HUES6 (cell line): ENCODE data around the gene TOR1B.
A peak's percentile ranks its signal among the peaks of the same experiment; 100 is the strongest.

Experiments
- H3K27ac ChIP-seq: 2 replicates; pipeline ENCODE4 v1.7.0; 2013; ENCODE audit warnings: low read depth, mild to moderate bottlenecking, low read length, inconsistent platforms
- H3K27me3 ChIP-seq: 2 replicates; pipeline ENCODE4 v1.6.1; 2013; ENCODE audit warnings: low read length; ENCODE audit not compliant: control insufficient read depth, insufficient read depth
- H3K36me3 ChIP-seq: 2 replicates; pipeline ENCODE4 v1.6.1; 2013; ENCODE audit warnings: low read length; ENCODE audit not compliant: control insufficient read depth, insufficient read depth
- H3K4me1 ChIP-seq: 2 replicates; pipeline ENCODE4 v1.6.1; 2013; ENCODE audit warnings: low read length; ENCODE audit not compliant: control insufficient read depth, insufficient read depth
- H3K4me3 ChIP-seq: 2 replicates; pipeline ENCODE4 v1.5.1; 2013; ENCODE audit warnings: low read depth, low read length
- H3K9ac ChIP-seq: one replicate; pipeline ENCODE4 v1.6.1; 2013; ENCODE audit warnings: mild to moderate bottlenecking, low read length
- H3K9me3 ChIP-seq: 2 replicates; pipeline ENCODE4 v1.6.1; 2013; ENCODE audit warnings: low read depth, low read length; ENCODE audit not compliant: control insufficient read depth, insufficient read depth

The TOR1B gene

GRCh38 chr9:129814432-129815223 is 11.6 kb downstream of the TOR1B start:
- no peak overlapping the region for H3K27ac ChIP-seq
- H3K4me3 ChIP-seq, result no peak overlapping the region
- H3K36me3 ChIP-seq, result peaks cover 84% of the 10 kb centered on the region
- H3K27me3 ChIP-seq, result no peaks in the 10 kb centered on the region
- H3K9ac ChIP-seq, result no peak overlapping the region
- no peaks in the 10 kb centered on the region for H3K4me1 ChIP-seq
- no peaks in the 10 kb centered on the region for H3K9me3 ChIP-seq

GRCh38 chr9:129815278-129815677 is 12.3 kb downstream of the TOR1B start:
- H3K27me3 ChIP-seq, result no peaks in the 10 kb centered on the region
- H3K9me3 ChIP-seq, result no peaks in the 10 kb centered on the region
- no peak overlapping the region for H3K27ac ChIP-seq
- no peaks in the 10 kb centered on the region for H3K4me1 ChIP-seq
- peaks cover 81% of the 10 kb centered on the region for H3K36me3 ChIP-seq
- no peak overlapping the region for H3K4me3 ChIP-seq
- no peak overlapping the region for H3K9ac ChIP-seq

GRCh38 chr9:129816501-129817435 is 13.8 kb downstream of the TOR1B start:
- H3K27ac ChIP-seq, result no peak overlapping the region
- no peaks in the 10 kb centered on the region for H3K27me3 ChIP-seq
- H3K4me3 ChIP-seq, result no peak overlapping the region
- H3K9ac ChIP-seq, result no peak overlapping the region
- no peaks in the 10 kb centered on the region for H3K9me3 ChIP-seq
- peaks cover 84% of the 10 kb centered on the region for H3K36me3 ChIP-seq
- H3K4me1 ChIP-seq, result no peaks in the 10 kb centered on the region

- H3K27ac ChIP-seq, result no peak overlapping the region
- H3K36me3 ChIP-seq, result peaks cover 50% of the 10 kb centered on the region
- no peaks in the 10 kb centered on the region for H3K9me3 ChIP-seq
- no peaks in the 10 kb centered on the region for H3K4me1 ChIP-seq
- H3K9ac ChIP-seq, result peak overlapping the region; percentile 96
- peak overlapping the region; percentile 84 for H3K4me3 ChIP-seq
- H3K27me3 ChIP-seq, result no peaks in the 10 kb centered on the region
These were observed 20.0 kb downstream of the TOR1B start for GRCh38 chr9:129822898-129823541.

GRCh38 chr9:129823542-129823934 is 20.6 kb downstream of the TOR1B start:
- Histone ChIP-seq H3K27ac (no peak overlapping the region; the same call in 1 of the 2 replicates), H3K9ac (peak overlapping the region; percentile 96), H3K4me3 (peak overlapping the region; percentile 84), H3K27me3 (no peaks in the 10 kb centered on the region), H3K36me3 (peaks cover 48% of the 10 kb centered on the region), H3K9me3 (no peaks in the 10 kb centered on the region), H3K4me1 (no peaks in the 10 kb centered on the region)

GRCh38 chr9:129823935-129824601 is 21.1 kb downstream of the TOR1B start, which contains the start of gene TOR1A:
TOR1A (minus strand) TSS chr9:129824136; CDS start chr9:129824085, 51 bp downstream.
- H3K27ac ChIP-seq, result no peak within 1 kb of the TSS; the same call in 1 of the 2 replicates
- H3K9ac ChIP-seq, result peak within 1 kb of the TSS; percentile 96
- H3K4me3 ChIP-seq, result peak within 1 kb of the TSS; percentile 84
- no peaks in the 10 kb centered on the region for H3K4me1 ChIP-seq
- H3K36me3 ChIP-seq, result peaks cover 48% of the 10 kb centered on the region
- no peaks in the 10 kb centered on the region for H3K27me3 ChIP-seq
- H3K9me3 ChIP-seq, result no peaks in the 10 kb centered on the region

- H3K4me3 ChIP-seq, result no peak overlapping the region
- no peak overlapping the region for H3K9ac ChIP-seq
- no peaks in the 10 kb centered on the region for H3K9me3 ChIP-seq
- H3K27ac ChIP-seq, result no peak overlapping the region
- no peaks in the 10 kb centered on the region for H3K4me1 ChIP-seq
- H3K36me3 ChIP-seq, result peaks cover 53% of the 10 kb centered on the region
- H3K27me3 ChIP-seq, result no peaks in the 10 kb centered on the region
These were observed 23.4 kb downstream of the TOR1B start for GRCh38 chr9:129826344-129826743.

GRCh38 chr9:129826759-129827158 is 23.8 kb downstream of the TOR1B start:
- Histone ChIP-seq H3K9ac (no peak overlapping the region), H3K4me1 (no peaks in the 10 kb centered on the region), H3K4me3 (no peak overlapping the region), H3K36me3 (peaks cover 53% of the 10 kb centered on the region), H3K27me3 (no peaks in the 10 kb centered on the region), H3K27ac (no peak overlapping the region), H3K9me3 (no peaks in the 10 kb centered on the region)

GRCh38 chr9:129828051-129828450 is 25.1 kb downstream of the TOR1B start:
- Histone ChIP-seq H3K9ac (no peak overlapping the region), H3K4me3 (no peak overlapping the region), H3K36me3 (peaks cover 55% of the 10 kb centered on the region), H3K27ac (no peak overlapping the region), H3K4me1 (no peaks in the 10 kb centered on the region), H3K27me3 (no peaks in the 10 kb centered on the region), H3K9me3 (no peaks in the 10 kb centered on the region)

- H3K9ac ChIP-seq, result no peak overlapping the region
- no peak overlapping the region for H3K27ac ChIP-seq
- H3K9me3 ChIP-seq, result no peaks in the 10 kb centered on the region
- peaks cover 60% of the 10 kb centered on the region for H3K36me3 ChIP-seq
- no peaks in the 10 kb centered on the region for H3K27me3 ChIP-seq
- H3K4me3 ChIP-seq, result no peak overlapping the region
- H3K4me1 ChIP-seq, result no peaks in the 10 kb centered on the region
These were observed 26.0 kb downstream of the TOR1B start for GRCh38 chr9:129828969-129829368.
